Uterus (tissue), 4 donors: ENCODE data around the gene CATSPERZ. TPM values are rescaled to one million over a fixed set of nuclear protein-coding genes. Genes with fewer than 3 reads are reported as not detected.
A peak's percentile ranks its signal among the peaks of the same experiment; 100 is the strongest.

Experiments
- DNase-seq, 2 donors: peaks; one replicate each; pipeline ENCODE4 v3.0.0-alpha.2; 2019 to 2020
- H3K27ac ChIP-seq, 2 donors: fragments of 200-600 bp; sonication (generic); 1 replicate in 1 of 2; 2 replicates in 1 of 2; pipeline ENCODE4 v1.5.1; 2016 to 2018
- H3K27me3 ChIP-seq, 2 donors: fragments of 200-600 bp; sonication (generic); one replicate each; pipeline ENCODE4 v1.5.1; 2018 to 2019; ENCODE audit warnings: control low read depth in 1 of 2
- H3K36me3 ChIP-seq, 2 donors: fragments of 200-600 bp; sonication (generic); one replicate each; pipeline ENCODE4 v1.5.1; 2019; ENCODE audit warnings: control low read depth in 1 of 2
- H3K4me1 ChIP-seq, 2 donors: fragments of 200-600 bp; sonication (generic); one replicate each; pipeline ENCODE4 v1.5.1; 2018 to 2019; ENCODE audit warnings: control low read depth in 1 of 2
- H3K4me3 ChIP-seq, 2 donors: fragments of 200-600 bp; sonication (generic); 1 replicate in 1 of 2; 2 replicates in 1 of 2; pipeline ENCODE4 v1.5.1; 2018 to 2019; ENCODE audit warnings: mild to moderate bottlenecking in 1 of 2
- H3K9me3 ChIP-seq, 2 donors: fragments of 200-600 bp; sonication (generic); one replicate each; pipeline ENCODE4 v1.5.1; 2019; ENCODE audit warnings: control low read depth in 1 of 2
- CTCF ChIP-seq, 4 experiments: fragments of 200-600 bp in 2 of 4; fragments of 450-650 bp in 2 of 4; sonication (generic) in 2 of 4; IDR thresholded peaks; one replicate each; pipeline ENCODE4 v1.5.1; 2016 to 2019; ENCODE audit warnings: antibody characterized with exemption in 4 of 4, mild to moderate bottlenecking in 2 of 4, moderate library complexity in 1 of 4
- POLR2A ChIP-seq, 2 donors: fragments of 450-650 bp; IDR thresholded peaks; one replicate each; pipeline ENCODE4 v1.6.1; 2016; ENCODE audit warnings: antibody characterized with exemption in 2 of 2, mild to moderate bottlenecking in 1 of 2, moderate library complexity in 1 of 2
- intact Hi-C: fragments of 100-400 bp; cut with DNase I; formaldehyde crosslinking; loops from one replicate; pipeline ENCODE4 v1.15.1; 2023; ENCODE audit warnings: low total_unique reads
- total RNA-seq, 4 donors: library from RNA; depleted of rRNA in 3 of 4; stranded (reverse); fragments of >200 nt in 3 of 4; gene quantifications; one replicate each; pipeline versions ENCODE4 v1.1.0 to v1.2.4, GENCODE V29; 2014 to 2023
- donor health status: DM: yes; HTN: yes; CAD: no.

CATSPERZ gene
- total RNA-seq: not detected

- H3K36me3 ChIP-seq: no peaks in the 10 kb centered on the region
- H3K9me3 ChIP-seq: no peaks in the 10 kb centered on the region
- H3K4me1 ChIP-seq: peaks cover 0 to 20% of the 10 kb centered on the region in 2 donors
- DNase-seq: no peak
- H3K27ac ChIP-seq: peak within 1 kb of the TSS in 1 of 2 donors; percentile 63
- H3K27me3 ChIP-seq: peaks cover 15 to 19% of the 10 kb centered on the region in 2 donors
- intact Hi-C loops: loop anchor here (5.0 kb wide), 1 partner anchor 93 kb away; the partner anchor contains the start of gene FERMT3
- H3K4me3 ChIP-seq: peak within 1 kb of the TSS; percentile 4 to 16
- TF ChIP-seq POLR2A (IDR thresholded peaks at IDR 0.05): no peak
- no peak for TF ChIP-seq CTCF (IDR thresholded peaks at IDR 0.05)
These were observed at the start of gene CATSPERZ for GRCh38 chr11:64299847-64300648. TSS of gene CATSPERZ (plus strand) at chr11:64300358. CDS start at chr11:64300411, 53 bp downstream.

- no peaks in the 10 kb centered on the region for H3K27me3 ChIP-seq
- H3K27ac ChIP-seq: peak overlapping the region; percentile 57 to 63
- peaks cover 0 to 16% of the 10 kb centered on the region in 2 donors for H3K4me1 ChIP-seq
These were observed 49.6 kb upstream of the CATSPERZ start for GRCh38 chr11:64250415-64251015.

GRCh38 chr11:64251016-64251752 lies 49.0 kb upstream of the CATSPERZ start, which contains the start of gene PLCB3:
TSS of gene PLCB3 (plus strand) at chr11:64251530. CDS start at chr11:64251650, 120 bp downstream.
- Histone ChIP-seq H3K36me3 (no peaks in the 10 kb centered on the region), H3K9me3 (no peaks in the 10 kb centered on the region), H3K4me3 (peak within 1 kb of the TSS; percentile 82 to 88), H3K27me3 (no peaks in the 10 kb centered on the region), H3K27ac (peak within 1 kb of the TSS; percentile 63 to 75), H3K4me1 (peaks cover 0 to 16% of the 10 kb centered on the region in 2 donors)
- TF ChIP-seq CTCF (IDR thresholded peaks at IDR 0.05): peak; percentile 70 to 95 (median 85)
- peak; percentile 82 for TF ChIP-seq POLR2A (IDR thresholded peaks at IDR 0.05)
- peak in 1 of 2 donors; percentile 70 for DNase-seq
- intact Hi-C loops: no loop called here

More at GRCh38 chr11:64250415-64251015, 49.6 kb upstream of the CATSPERZ start:
- no peak for DNase-seq
- TF ChIP-seq CTCF (IDR thresholded peaks at IDR 0.05) (no peak), POLR2A (IDR thresholded peaks at IDR 0.05) (no peak)
- H3K9me3 ChIP-seq: no peaks in the 10 kb centered on the region
- intact Hi-C loops: no loop called here
- no peaks in the 10 kb centered on the region for H3K36me3 ChIP-seq
- H3K4me3 ChIP-seq: peak overlapping the region; percentile 82 to 88

- no peaks in the 10 kb centered on the region for H3K36me3 ChIP-seq
- no peaks in the 10 kb centered on the region for H3K27me3 ChIP-seq
- H3K27ac ChIP-seq: peak overlapping the region; percentile 63 to 75
- no peak for TF ChIP-seq CTCF (IDR thresholded peaks at IDR 0.05)
- TF ChIP-seq POLR2A (IDR thresholded peaks at IDR 0.05): no peak
- DNase-seq: no peak
- intact Hi-C loops: no loop called here
- no peaks in the 10 kb centered on the region for H3K9me3 ChIP-seq
- peak overlapping the region; percentile 82 to 88 for H3K4me3 ChIP-seq
- peaks cover 0 to 16% of the 10 kb centered on the region in 2 donors for H3K4me1 ChIP-seq
These were observed 48.5 kb upstream of the CATSPERZ start for GRCh38 chr11:64251753-64252002.
